ENCODE data around the gene INAFM2. TPM values are rescaled to one million over a fixed set of nuclear protein-coding genes. Genes with fewer than 3 reads are reported as not detected.

The INAFM2 gene
- total and polyA plus RNA-seq, 9 of the 15 experiments (the other 6 are each of a cell fraction or from before 2014, with no cell fraction given) = 11.8 to 43.1 (median 27.2) TPM

DNA sequence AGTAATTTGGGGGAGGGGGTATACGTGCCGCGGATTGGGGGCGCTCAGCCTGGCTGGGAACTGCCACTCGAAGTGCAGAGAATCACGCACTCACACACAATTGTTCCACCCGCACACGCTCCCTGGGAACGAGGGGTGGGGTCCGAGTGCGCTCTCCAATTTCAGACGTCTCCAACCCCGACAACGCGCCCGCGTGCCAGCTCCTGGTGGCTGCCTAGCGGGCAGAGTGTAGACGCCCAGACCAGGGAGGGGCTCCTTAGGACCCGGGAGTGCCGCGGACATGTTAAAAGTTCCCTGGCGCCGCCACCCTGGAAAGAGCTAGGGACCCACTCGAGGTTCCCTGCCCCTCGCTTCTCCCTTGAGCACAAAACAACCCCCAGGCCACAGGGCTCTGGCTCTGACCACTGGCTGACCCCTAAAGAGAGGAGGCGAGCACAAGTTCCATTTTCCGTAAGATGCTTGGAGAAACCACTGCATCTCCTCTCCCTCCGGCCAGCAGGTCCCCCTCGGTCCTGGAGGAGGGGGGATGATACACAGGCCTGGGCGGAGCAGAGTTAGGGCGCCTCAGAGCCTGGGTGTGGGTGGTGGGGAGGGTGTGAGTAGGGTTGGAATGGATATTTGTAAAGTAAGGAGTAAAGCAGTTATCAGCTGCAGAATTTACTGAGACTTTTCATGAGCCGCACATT lies 39.7 kb upstream of the INAFM2 start (continued):
- TF ChIP-seq ZNF384 (IDR thresholded peaks at IDR 0.05; ENCODE audit: low read depth, low read length) (no peak), EWSR1 (IDR thresholded peaks at IDR 0.05; ENCODE audit: borderline replicate concordance, low read depth, partially characterized antibody) (no peak), TSC22D4 (tag; IDR thresholded peaks at IDR 0.05) (no peak), RBM22 (IDR thresholded peaks at IDR 0.05; ENCODE audit: low read depth, low read length, poor library complexity, severe bottlenecking) (no peak), TCFL5 (CRISPR knock-in tag; conservative IDR thresholded peaks at IDR 0.05) (no peak), MCM2 (IDR thresholded peaks at IDR 0.05; ENCODE audit: low read depth) (no peak), BHLHE40 (IDR thresholded peaks at IDR 0.05; ENCODE audit: low read length) (no peak)
- TF ChIP-seq, protein P1, sequence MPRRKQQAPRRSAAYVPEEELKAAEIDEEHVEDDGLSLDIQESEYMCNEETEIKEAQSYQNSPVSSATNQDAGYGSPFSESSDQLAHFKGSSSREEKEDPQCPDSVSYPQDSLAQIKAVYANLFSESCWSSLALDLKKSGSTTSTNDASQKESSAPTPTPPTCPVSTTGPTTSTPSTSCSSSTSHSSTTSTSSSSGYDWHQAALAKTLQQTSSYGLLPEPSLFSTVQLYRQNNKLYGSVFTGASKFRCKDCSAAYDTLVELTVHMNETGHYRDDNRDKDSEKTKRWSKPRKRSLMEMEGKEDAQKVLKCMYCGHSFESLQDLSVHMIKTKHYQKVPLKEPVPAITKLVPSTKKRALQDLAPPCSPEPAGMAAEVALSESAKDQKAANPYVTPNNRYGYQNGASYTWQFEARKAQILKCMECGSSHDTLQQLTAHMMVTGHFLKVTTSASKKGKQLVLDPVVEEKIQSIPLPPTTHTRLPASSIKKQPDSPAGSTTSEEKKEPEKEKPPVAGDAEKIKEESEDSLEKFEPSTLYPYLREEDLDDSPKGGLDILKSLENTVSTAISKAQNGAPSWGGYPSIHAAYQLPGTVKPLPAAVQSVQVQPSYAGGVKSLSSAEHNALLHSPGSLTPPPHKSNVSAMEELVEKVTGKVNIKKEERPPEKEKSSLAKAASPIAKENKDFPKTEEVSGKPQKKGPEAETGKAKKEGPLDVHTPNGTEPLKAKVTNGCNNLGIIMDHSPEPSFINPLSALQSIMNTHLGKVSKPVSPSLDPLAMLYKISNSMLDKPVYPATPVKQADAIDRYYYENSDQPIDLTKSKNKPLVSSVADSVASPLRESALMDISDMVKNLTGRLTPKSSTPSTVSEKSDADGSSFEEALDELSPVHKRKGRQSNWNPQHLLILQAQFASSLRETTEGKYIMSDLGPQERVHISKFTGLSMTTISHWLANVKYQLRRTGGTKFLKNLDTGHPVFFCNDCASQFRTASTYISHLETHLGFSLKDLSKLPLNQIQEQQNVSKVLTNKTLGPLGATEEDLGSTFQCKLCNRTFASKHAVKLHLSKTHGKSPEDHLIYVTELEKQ (CRISPR knock-in tag; IDR thresholded peaks at IDR 0.05) = no peak

Data from K562 (cell line).